Measurements from ENCODE around the gene PSMD14. TPM values are rescaled to one million over a fixed set of nuclear protein-coding genes. Genes with fewer than 3 reads are reported as not detected.

PSMD14 gene
- total RNA-seq, 1 donor from 2014 or later = 52.6 TPM

DNA sequence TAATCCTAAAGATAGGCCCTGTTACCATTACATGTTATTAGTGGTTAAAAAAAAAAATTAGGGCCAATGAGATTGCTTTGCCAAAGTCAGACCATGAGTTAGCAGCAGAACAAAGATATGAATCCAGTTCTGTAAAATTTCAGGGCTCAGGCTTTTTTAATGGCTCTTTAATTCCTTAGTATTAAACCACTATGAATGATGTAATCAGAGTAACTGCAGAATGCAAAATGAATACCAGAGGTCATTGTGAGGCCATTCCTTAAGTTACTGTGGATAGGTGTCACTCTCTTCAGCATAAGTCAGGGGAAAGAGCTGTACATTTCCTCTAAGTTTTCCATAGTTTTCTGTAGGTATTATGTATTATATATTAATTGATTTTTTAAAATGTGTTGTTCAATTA is 65.7 kb downstream of the PSMD14 start:
- Mint-ChIP-seq H3K27me3 (ENCODE audit: unreplicated experiment) (no peaks in the 10 kb centered on the region), H3K36me3 (ENCODE audit: low read depth, unreplicated experiment) (no peaks in the 10 kb centered on the region), H3K4me3 (ENCODE audit: unreplicated experiment) (no peak overlapping the region), H3K27ac (ENCODE audit: unreplicated experiment) (no peak overlapping the region), H3K9me3 (ENCODE audit: unreplicated experiment) (no peaks in the 10 kb centered on the region), H3K4me1 (ENCODE audit: unreplicated experiment) (peaks cover 8% of the 10 kb centered on the region)
- no peak for TF ChIP-seq CTCF (IDR thresholded peaks at IDR 0.05; ENCODE audit: unreplicated experiment)
- DNase-seq (ENCODE audit: low spot score) = no peak

DNA sequence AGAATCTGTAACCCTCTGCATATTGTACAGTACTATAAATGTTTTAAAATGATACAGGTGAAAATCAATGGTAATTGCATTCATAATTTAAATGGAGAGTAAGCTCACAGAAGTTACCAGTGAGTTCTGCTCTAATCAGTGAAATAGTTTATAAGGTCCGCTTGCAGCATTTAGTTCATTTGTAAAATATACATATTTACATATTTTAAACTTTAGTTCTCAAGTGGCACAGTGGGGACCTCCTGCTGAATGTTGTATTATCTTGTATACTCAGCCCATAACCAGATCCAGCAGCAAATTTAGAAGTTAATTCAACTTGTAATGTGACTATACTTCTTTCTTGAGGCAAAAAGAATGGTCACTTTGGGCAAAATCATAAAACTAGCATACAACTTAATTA is 66.2 kb downstream of the PSMD14 start:
- no peaks in the 10 kb centered on the region for H3K27me3 Mint-ChIP-seq (ENCODE audit: unreplicated experiment)
- H3K27ac Mint-ChIP-seq (ENCODE audit: unreplicated experiment) = no peak overlapping the region
- peaks cover 5% of the 10 kb centered on the region for H3K4me1 Mint-ChIP-seq (ENCODE audit: unreplicated experiment)
- DNase-seq (ENCODE audit: low spot score) = no peak
- no peak overlapping the region for H3K4me3 Mint-ChIP-seq (ENCODE audit: unreplicated experiment)
- H3K9me3 Mint-ChIP-seq (ENCODE audit: unreplicated experiment) = no peaks in the 10 kb centered on the region
- no peaks in the 10 kb centered on the region for H3K36me3 Mint-ChIP-seq (ENCODE audit: low read depth, unreplicated experiment)
- TF ChIP-seq CTCF (IDR thresholded peaks at IDR 0.05; ENCODE audit: unreplicated experiment) = no peak

GRCh38 chr2:161379740-161380139 is 71.5 kb downstream of the PSMD14 start:
- Mint-ChIP-seq H3K9me3 (ENCODE audit: unreplicated experiment) (no peaks in the 10 kb centered on the region), H3K27me3 (ENCODE audit: unreplicated experiment) (no peaks in the 10 kb centered on the region), H3K4me1 (ENCODE audit: unreplicated experiment) (no peaks in the 10 kb centered on the region), H3K27ac (ENCODE audit: unreplicated experiment) (no peak overlapping the region), H3K4me3 (ENCODE audit: unreplicated experiment) (no peak overlapping the region), H3K36me3 (ENCODE audit: low read depth, unreplicated experiment) (no peaks in the 10 kb centered on the region)
- TF ChIP-seq CTCF (IDR thresholded peaks at IDR 0.05; ENCODE audit: unreplicated experiment) = no peak
- DNase-seq (ENCODE audit: low spot score) = no peak

DNA sequence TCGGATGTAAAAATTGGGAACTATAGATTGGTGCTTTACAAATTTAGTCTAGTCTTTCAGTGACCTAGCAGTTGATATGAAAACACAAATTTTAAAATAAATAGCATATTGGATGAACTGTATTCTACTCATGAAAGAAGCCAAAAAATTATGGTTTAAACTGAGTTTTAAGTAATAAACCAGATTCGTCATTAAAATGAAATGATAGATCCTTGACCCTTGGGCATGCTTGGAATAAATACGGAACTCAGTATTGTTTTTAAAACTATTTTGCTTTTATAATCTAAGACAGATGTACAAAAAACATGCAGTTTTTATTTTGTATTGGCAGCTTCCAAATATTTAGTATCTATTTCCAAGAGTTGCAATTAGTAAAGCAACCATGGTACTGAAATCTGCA is 73.3 kb downstream of the PSMD14 start:
- H3K36me3 Mint-ChIP-seq (ENCODE audit: low read depth, unreplicated experiment) = no peaks in the 10 kb centered on the region
- no peak for TF ChIP-seq CTCF (IDR thresholded peaks at IDR 0.05; ENCODE audit: unreplicated experiment)
- DNase-seq (ENCODE audit: low spot score) = no peak
- H3K27ac Mint-ChIP-seq (ENCODE audit: unreplicated experiment) = no peak overlapping the region
- no peaks in the 10 kb centered on the region for H3K9me3 Mint-ChIP-seq (ENCODE audit: unreplicated experiment)
- no peaks in the 10 kb centered on the region for H3K27me3 Mint-ChIP-seq (ENCODE audit: unreplicated experiment)
- no peak overlapping the region for H3K4me3 Mint-ChIP-seq (ENCODE audit: unreplicated experiment)
- H3K4me1 Mint-ChIP-seq (ENCODE audit: unreplicated experiment) = no peaks in the 10 kb centered on the region

- H3K27me3 Mint-ChIP-seq (ENCODE audit: unreplicated experiment) = no peaks in the 10 kb centered on the region
- H3K4me3 Mint-ChIP-seq (ENCODE audit: unreplicated experiment) = no peak overlapping the region
- H3K27ac Mint-ChIP-seq (ENCODE audit: unreplicated experiment) = no peak overlapping the region
- H3K4me1 Mint-ChIP-seq (ENCODE audit: unreplicated experiment) = no peaks in the 10 kb centered on the region
- TF ChIP-seq CTCF (IDR thresholded peaks at IDR 0.05; ENCODE audit: unreplicated experiment) = no peak
- DNase-seq (ENCODE audit: low spot score) = no peak
- H3K9me3 Mint-ChIP-seq (ENCODE audit: unreplicated experiment) = no peaks in the 10 kb centered on the region
- H3K36me3 Mint-ChIP-seq (ENCODE audit: low read depth, unreplicated experiment) = no peaks in the 10 kb centered on the region
These were observed 74.5 kb downstream of the PSMD14 start for GRCh38 chr2:161382747-161383146.
